Lower leg skin (tissue), 4 donors: ENCODE data around the gene DGKB. TPM values are rescaled to one million over a fixed set of nuclear protein-coding genes. Genes with fewer than 3 reads are reported as not detected.

ENCODE experiments used
- DNase-seq, 2 donors: peaks; one replicate each; pipeline ENCODE4 v3.0.0-alpha.2; 2019; ENCODE audit warnings: low spot score in 2 of 2
- H3K4me3 ChIP-seq: fragments of 200-600 bp; sonication (generic); 2 replicates; pipeline ENCODE4 v1.5.1; 2017; ENCODE audit warnings: mild to moderate bottlenecking, low read depth; ENCODE audit not compliant: poor library complexity, severe bottlenecking
- CTCF ChIP-seq, 3 donors: fragments of 450-650 bp; IDR thresholded peaks; one replicate each; pipeline ENCODE4 v1.5.1; 2016; ENCODE audit warnings: antibody characterized with exemption in 3 of 3, mild to moderate bottlenecking in 3 of 3, moderate library complexity in 2 of 3
- POLR2A ChIP-seq, 2 donors: fragments of 450-650 bp; IDR thresholded peaks; one replicate each; pipeline ENCODE4 v1.6.1; 2016 to 2017; ENCODE audit warnings: antibody characterized with exemption in 2 of 2, mild to moderate bottlenecking in 1 of 2, moderate library complexity in 1 of 2
- WGBS, 2 donors: methylation state at CpG; one replicate each; pipeline ENCODE4 v1.1.5; 2018; 5-methylcytosine and 5-hydroxymethylcytosine counted together
- intact Hi-C: fragments of 100-400 bp; cut with DNase I; formaldehyde crosslinking; loops from one replicate; pipeline ENCODE4 v1.15.0; 2023; ENCODE audit warnings: low total_unique reads
- total RNA-seq, 4 donors: library from RNA; depleted of rRNA; stranded (reverse); fragments of >200 nt; gene quantifications; one replicate each; pipeline ENCODE4 v1.1.0, GENCODE V29; 2016

The DGKB gene
- total RNA-seq, 4 donors from 2014 or later = 0.05 to 0.58 TPM; not detected in 2

GRCh38 chr7:14604606-14605005 is 297.9 kb downstream of the DGKB start:
- no peak for TF ChIP-seq POLR2A (IDR thresholded peaks at IDR 0.05)
- TF ChIP-seq CTCF (IDR thresholded peaks at IDR 0.05) = no peak
- DNase-seq = no peak
- H3K4me3 ChIP-seq = no peak overlapping the region
- intact Hi-C loops = no loop called here
- WGBS, 2 donors = 46% methylated on average over 2 of the region's 2 CpGs

- no peak for DNase-seq
- no peak for TF ChIP-seq POLR2A (IDR thresholded peaks at IDR 0.05)
- TF ChIP-seq CTCF (IDR thresholded peaks at IDR 0.05) = no peak
- 94 to 98% methylated on average over 1 of the region's 1 CpG for WGBS, 2 donors
- H3K4me3 ChIP-seq = no peak overlapping the region
- intact Hi-C loops = no loop called here
These were observed 299.7 kb downstream of the DGKB start for GRCh38 chr7:14602851-14603250.

GRCh38 chr7:14600766-14601367 is 301.7 kb downstream of the DGKB start:
- DNase-seq = no peak
- intact Hi-C loops = no loop called here
- 89% methylated on average over 2 of the region's 2 CpGs for WGBS, 2 donors
- TF ChIP-seq POLR2A (IDR thresholded peaks at IDR 0.05) (no peak), CTCF (IDR thresholded peaks at IDR 0.05) (no peak)
- H3K4me3 ChIP-seq = no peak overlapping the region

DNA sequence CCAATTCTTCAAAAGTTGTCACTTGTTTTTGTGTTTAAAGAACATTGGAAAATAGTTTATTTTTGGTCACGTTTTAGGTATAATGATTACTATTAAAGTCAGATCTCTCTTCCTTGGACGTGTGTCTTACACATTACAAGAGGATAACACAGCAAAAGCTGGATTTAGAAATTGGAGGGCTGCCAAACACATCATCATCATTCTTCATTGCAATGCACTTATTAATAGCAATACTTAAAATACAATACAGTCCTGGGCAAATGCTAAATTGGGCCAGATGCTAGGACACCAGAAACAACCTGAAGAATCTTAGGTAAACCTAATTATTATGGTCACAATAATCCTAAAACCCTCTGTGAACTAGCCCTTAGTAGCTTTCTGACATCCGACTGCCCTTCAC is 303.6 kb downstream of the DGKB start:
- no peak for DNase-seq
- intact Hi-C loops = no loop called here
- TF ChIP-seq POLR2A (IDR thresholded peaks at IDR 0.05) = no peak
- no peak for TF ChIP-seq CTCF (IDR thresholded peaks at IDR 0.05)
- no peak overlapping the region for H3K4me3 ChIP-seq
- 46 to 48% methylated on average over 3 of the region's 3 CpGs for WGBS, 2 donors

DNA sequence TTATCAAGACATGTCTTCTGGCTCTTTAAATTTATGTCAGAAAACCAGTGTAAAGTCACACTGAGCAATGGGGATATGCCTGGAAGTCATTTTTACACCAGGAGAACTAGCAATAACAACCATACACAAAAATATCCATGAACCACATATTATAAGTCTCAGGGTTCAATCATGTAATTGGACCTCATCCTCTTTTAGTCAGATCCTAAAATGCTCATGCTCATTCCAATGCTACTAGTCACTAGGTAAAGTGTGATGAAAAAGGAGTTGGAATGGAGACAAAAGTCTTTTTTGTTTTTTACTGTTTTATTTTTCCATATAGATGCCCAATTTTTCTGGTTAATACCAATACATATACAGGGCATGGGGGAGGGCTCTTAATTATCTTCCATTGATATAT is 306.1 kb downstream of the DGKB start:
- no peak for TF ChIP-seq POLR2A (IDR thresholded peaks at IDR 0.05)
- no peak for TF ChIP-seq CTCF (IDR thresholded peaks at IDR 0.05)
- DNase-seq = no peak
- intact Hi-C loops = no loop called here
- no peak overlapping the region for H3K4me3 ChIP-seq

DNA sequence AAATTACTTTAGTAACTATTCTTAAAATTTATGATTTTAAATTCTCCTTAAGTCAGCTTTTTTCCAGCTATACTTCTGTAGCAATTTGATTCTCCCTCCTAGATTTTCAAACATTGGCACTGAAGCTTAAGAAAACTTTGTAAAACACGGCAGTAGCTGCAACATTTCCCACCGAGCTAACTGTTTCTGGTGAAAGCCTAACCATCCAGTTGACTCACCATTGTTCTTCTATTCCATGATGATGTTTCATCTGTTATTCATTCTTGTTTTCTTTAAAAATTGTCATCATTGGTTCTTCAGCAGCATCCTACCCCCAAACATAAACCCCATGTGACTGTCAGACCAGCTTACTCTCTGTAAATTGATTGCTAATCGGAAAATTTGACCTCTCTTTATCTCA is 312.3 kb downstream of the DGKB start:
- 86 to 89% methylated on average over 3 of the region's 3 CpGs for WGBS, 2 donors
- TF ChIP-seq POLR2A (IDR thresholded peaks at IDR 0.05) (no peak), CTCF (IDR thresholded peaks at IDR 0.05) (no peak)
- intact Hi-C loops = no loop called here
- no peak for DNase-seq
- no peak overlapping the region for H3K4me3 ChIP-seq
